HepG2 (cell line): ENCODE measurements around the gene TMEM187. TPM values are rescaled to one million over a fixed set of nuclear protein-coding genes. Genes with fewer than 3 reads are reported as not detected.

ENCODE experiments used
- BRCA1 ChIP-seq: sonication (generic); formaldehyde crosslinking; IDR thresholded peaks from 2 replicates; pipeline ENCODE4 v1.4.0; 2020; ENCODE audit warnings: missing genetic modification reagents
- ERF ChIP-seq: IDR thresholded peaks from 2 replicates; pipeline ENCODE4 v1.6.1; 2018; ENCODE audit warnings: missing biosample characterization, missing genetic modification reagents
- EZH2 ChIP-seq: conservative IDR thresholded peaks from 2 replicates; pipeline ENCODE4 v1.6.1; 2012; ENCODE audit warnings: mild to moderate bottlenecking, low read depth, low read length, moderate library complexity
- FOXP1 ChIP-seq, 2 experiments: fragments of 450-650 bp in 1 of 2; IDR thresholded peaks; 2 replicates each; pipeline ENCODE4 v1.6.1; 2017 to 2018; ENCODE audit warnings: antibody characterized with exemption in 1 of 2
- ISL2 ChIP-seq: sonication (generic); formaldehyde crosslinking; IDR thresholded peaks from 2 replicates; pipeline ENCODE4 v1.5.0; 2020; ENCODE audit warnings: missing genetic modification reagents
- KMT2B ChIP-seq: IDR thresholded peaks from 2 replicates; pipeline ENCODE4 v1.6.1; 2016; ENCODE audit warnings: missing genetic modification reagents, missing compliant biosample characterization
- NR2F6 ChIP-seq, 2 experiments: IDR thresholded peaks; 2 replicates each; pipeline ENCODE4 v1.6.1; 2016; ENCODE audit warnings: antibody characterized with exemption in 1 of 2, mild to moderate bottlenecking in 1 of 2
- SETDB1 ChIP-seq: sonication (generic); formaldehyde crosslinking; IDR thresholded peaks from 2 replicates; pipeline ENCODE4 v1.5.1; 2020; ENCODE audit warnings: missing genetic modification reagents, mild to moderate bottlenecking, borderline replicate concordance
- SOX6 ChIP-seq, 2 experiments: fragments of 450-650 bp in 1 of 2; sonication (generic) in 1 of 2; formaldehyde crosslinking in 1 of 2; IDR thresholded peaks; 2 replicates each; pipeline versions ENCODE4 v1.4.0 to v1.6.1; 2017 to 2020; ENCODE audit warnings: antibody characterized with exemption in 1 of 2, mild to moderate bottlenecking in 1 of 2, missing genetic modification reagents in 1 of 2
- ZBTB42 ChIP-seq: sonication (generic); formaldehyde crosslinking; IDR thresholded peaks from 2 replicates; pipeline ENCODE4 v1.5.0; 2020; ENCODE audit warnings: mild to moderate bottlenecking, missing genetic modification reagents
- ZFYVE20 ChIP-seq: sonication (generic); formaldehyde crosslinking; IDR thresholded peaks from 2 replicates; pipeline ENCODE4 v1.8.0; 2023; ENCODE audit warnings: low read depth, mild to moderate bottlenecking, moderate library complexity, missing genetic modification reagents, borderline replicate concordance
- ZNF326 ChIP-seq: sonication (generic); formaldehyde crosslinking; IDR thresholded peaks from 2 replicates; pipeline ENCODE4 v1.4.0; 2020; ENCODE audit warnings: missing genetic modification reagents, borderline replicate concordance
- ZNF343 ChIP-seq: sonication (generic); formaldehyde crosslinking; IDR thresholded peaks from 2 replicates; pipeline ENCODE4 v1.4.0; 2020; ENCODE audit warnings: mild to moderate bottlenecking, missing genetic modification reagents
- polyA plus RNA-seq, 8 experiments: library from polyadenylated mRNA; depleted of rRNA in 3 of 8; stranded (reverse) in 7 of 8; unstranded in 1 of 8; fragments of >200 nt; fragmentation: Illumina TruSeq in 4 of 8; extraction: Trizol in 4 of 8; gene quantifications; 2 replicates each; pipeline versions ENCODE4 v1.2.1 to v1.2.3, GENCODE V29; 2011 to 2016; ENCODE audit warnings: low read depth in 4 of 8, missing spikeins in 1 of 8, mixed read lengths in 1 of 8; ENCODE audit not compliant: insufficient read depth in 1 of 8
- total RNA-seq, 5 experiments: library from RNA; depleted of rRNA; stranded (reverse); fragments of >200 nt; fragmentation: Illumina TruSeq; extraction: Trizol; gene quantifications; 2 replicates each; pipeline ENCODE4 v1.2.3, GENCODE V29; 2016; ENCODE audit warnings: low read depth in 1 of 5
- TF ChIP-seq, protein P1 (sequence below): IDR thresholded peaks from 2 replicates; pipeline ENCODE4 v1.6.1; 2018; ENCODE audit warnings: missing genetic modification reagents, mild to moderate bottlenecking, missing compliant biosample characterization
- TF ChIP-seq, protein P2 (sequence below): sonication (generic); formaldehyde crosslinking; conservative IDR thresholded peaks from 2 replicates; pipeline ENCODE4 v1.8.0; 2022; ENCODE audit warnings: missing genetic modification reagents
- TF ChIP-seq, protein P3 (sequence below): sonication (generic); formaldehyde crosslinking; IDR thresholded peaks from 2 replicates; pipeline ENCODE4 v1.8.0; 2022; ENCODE audit warnings: missing genetic modification reagents, mild to moderate bottlenecking, borderline replicate concordance
- TF ChIP-seq, protein P4 (sequence below): sonication (generic); formaldehyde crosslinking; IDR thresholded peaks from 2 replicates; pipeline ENCODE4 v1.4.0; 2020; ENCODE audit warnings: low read depth, mild to moderate bottlenecking, missing genetic modification reagents
- TF ChIP-seq, protein P5 (sequence below), 2 experiments: sonication (generic) in 1 of 2; formaldehyde crosslinking in 1 of 2; IDR thresholded peaks; 2 replicates each; pipeline versions ENCODE4 v1.4.0 to v1.6.1; 2016 to 2020; ENCODE audit warnings: borderline replicate concordance in 1 of 2, low read depth in 1 of 2, mild to moderate bottlenecking in 1 of 2, missing genetic modification reagents in 1 of 2

The TMEM187 gene
- total and polyA plus RNA-seq, 2 of the 13 experiments (the other 11 are each of a cell fraction or from before 2014, with no cell fraction given): 2.2 to 6.2 TPM

DNA sequence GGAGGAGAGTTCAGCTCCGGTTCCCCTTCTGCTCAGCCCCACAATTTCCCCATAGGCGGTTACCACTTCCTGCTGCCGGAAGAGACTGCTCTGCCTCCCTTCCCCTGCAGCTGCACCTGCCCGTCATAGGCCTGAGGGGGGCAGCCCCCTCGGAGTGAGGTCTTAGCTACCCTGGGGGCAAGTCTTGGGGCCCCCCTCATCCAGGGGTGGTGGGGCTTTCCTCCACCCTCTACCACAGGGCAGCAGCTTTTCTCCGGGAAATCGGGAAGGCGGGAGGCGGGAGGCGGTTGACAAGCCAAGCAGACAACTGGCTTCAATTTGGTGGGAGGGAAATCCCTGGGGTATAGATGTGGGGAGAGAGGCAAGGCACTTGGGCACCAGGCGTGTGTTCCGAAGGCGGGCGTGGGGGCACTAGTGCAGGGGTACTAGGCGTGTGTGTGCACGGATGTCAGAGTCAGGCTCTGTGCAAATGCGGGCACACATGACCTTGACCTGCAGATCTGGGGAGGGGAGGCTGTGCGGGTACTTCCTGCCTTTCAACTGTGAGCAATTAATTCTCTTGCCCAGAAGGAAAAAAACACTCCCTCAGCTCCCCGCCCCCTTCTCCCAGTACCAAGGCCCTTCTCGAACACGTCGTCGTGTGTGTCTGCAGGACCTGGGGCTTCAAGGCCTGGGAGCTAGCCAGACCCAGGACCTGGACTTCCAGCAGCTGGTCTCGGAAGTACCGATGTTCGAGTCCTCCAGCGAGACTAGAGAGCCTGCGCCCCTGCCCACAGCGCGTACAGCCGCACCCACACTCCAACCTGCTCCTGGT, 45.5 kb upstream of the TMEM187 start (continued):
- TF ChIP-seq ZNF343 (CRISPR knock-in tag): no peak
- TF ChIP-seq, protein P1, sequence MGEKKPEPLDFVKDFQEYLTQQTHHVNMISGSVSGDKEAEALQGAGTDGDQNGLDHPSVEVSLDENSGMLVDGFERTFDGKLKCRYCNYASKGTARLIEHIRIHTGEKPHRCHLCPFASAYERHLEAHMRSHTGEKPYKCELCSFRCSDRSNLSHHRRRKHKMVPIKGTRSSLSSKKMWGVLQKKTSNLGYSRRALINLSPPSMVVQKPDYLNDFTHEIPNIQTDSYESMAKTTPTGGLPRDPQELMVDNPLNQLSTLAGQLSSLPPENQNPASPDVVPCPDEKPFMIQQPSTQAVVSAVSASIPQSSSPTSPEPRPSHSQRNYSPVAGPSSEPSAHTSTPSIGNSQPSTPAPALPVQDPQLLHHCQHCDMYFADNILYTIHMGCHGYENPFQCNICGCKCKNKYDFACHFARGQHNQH: peak; percentile 19; the same call in 1 of the 2 replicates
- TF ChIP-seq ZFYVE20 (CRISPR knock-in tag): no peak
- TF ChIP-seq, protein P2, sequence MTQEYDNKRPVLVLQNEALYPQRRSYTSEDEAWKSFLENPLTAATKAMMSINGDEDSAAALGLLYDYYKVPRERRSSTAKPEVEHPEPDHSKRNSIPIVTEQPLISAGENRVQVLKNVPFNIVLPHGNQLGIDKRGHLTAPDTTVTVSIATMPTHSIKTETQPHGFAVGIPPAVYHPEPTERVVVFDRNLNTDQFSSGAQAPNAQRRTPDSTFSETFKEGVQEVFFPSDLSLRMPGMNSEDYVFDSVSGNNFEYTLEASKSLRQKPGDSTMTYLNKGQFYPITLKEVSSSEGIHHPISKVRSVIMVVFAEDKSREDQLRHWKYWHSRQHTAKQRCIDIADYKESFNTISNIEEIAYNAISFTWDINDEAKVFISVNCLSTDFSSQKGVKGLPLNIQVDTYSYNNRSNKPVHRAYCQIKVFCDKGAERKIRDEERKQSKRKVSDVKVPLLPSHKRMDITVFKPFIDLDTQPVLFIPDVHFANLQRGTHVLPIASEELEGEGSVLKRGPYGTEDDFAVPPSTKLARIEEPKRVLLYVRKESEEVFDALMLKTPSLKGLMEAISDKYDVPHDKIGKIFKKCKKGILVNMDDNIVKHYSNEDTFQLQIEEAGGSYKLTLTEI (CRISPR knock-in tag): no peak
- no peak for TF ChIP-seq ISL2
- TF ChIP-seq EZH2: no peak
- TF ChIP-seq, protein P3, sequence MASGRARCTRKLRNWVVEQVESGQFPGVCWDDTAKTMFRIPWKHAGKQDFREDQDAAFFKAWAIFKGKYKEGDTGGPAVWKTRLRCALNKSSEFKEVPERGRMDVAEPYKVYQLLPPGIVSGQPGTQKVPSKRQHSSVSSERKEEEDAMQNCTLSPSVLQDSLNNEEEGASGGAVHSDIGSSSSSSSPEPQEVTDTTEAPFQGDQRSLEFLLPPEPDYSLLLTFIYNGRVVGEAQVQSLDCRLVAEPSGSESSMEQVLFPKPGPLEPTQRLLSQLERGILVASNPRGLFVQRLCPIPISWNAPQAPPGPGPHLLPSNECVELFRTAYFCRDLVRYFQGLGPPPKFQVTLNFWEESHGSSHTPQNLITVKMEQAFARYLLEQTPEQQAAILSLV (CRISPR knock-in tag): no peak
- TF ChIP-seq, protein P4, sequence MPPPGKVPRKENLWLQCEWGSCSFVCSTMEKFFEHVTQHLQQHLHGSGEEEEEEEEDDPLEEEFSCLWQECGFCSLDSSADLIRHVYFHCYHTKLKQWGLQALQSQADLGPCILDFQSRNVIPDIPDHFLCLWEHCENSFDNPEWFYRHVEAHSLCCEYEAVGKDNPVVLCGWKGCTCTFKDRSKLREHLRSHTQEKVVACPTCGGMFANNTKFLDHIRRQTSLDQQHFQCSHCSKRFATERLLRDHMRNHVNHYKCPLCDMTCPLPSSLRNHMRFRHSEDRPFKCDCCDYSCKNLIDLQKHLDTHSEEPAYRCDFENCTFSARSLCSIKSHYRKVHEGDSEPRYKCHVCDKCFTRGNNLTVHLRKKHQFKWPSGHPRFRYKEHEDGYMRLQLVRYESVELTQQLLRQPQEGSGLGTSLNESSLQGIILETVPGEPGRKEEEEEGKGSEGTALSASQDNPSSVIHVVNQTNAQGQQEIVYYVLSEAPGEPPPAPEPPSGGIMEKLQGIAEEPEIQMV (CRISPR knock-in tag): no peak
- TF ChIP-seq NR2F6 (IDR thresholded peaks at IDR 0.05): peak; percentile 85
- peak; percentile 92 for TF ChIP-seq NR2F6 (CRISPR knock-in tag; IDR thresholded peaks at IDR 0.05)
- no peak for TF ChIP-seq SOX6 (IDR thresholded peaks at IDR 0.05)
- peak; percentile 24; the same call in 1 of the 2 replicates for TF ChIP-seq SOX6 (CRISPR knock-in tag; IDR thresholded peaks at IDR 0.05)
- TF ChIP-seq ZBTB42 (CRISPR knock-in tag): no peak
- TF ChIP-seq ZNF326 (CRISPR knock-in tag): no peak
- no peak for TF ChIP-seq SETDB1
- no peak for TF ChIP-seq BRCA1
- no peak for TF ChIP-seq ERF (CRISPR knock-in tag)
- TF ChIP-seq KMT2B: no peak
- no peak for TF ChIP-seq FOXP1 (IDR thresholded peaks at IDR 0.05)
- TF ChIP-seq FOXP1 (CRISPR knock-in tag; IDR thresholded peaks at IDR 0.05): no peak
- TF ChIP-seq, protein P5, sequence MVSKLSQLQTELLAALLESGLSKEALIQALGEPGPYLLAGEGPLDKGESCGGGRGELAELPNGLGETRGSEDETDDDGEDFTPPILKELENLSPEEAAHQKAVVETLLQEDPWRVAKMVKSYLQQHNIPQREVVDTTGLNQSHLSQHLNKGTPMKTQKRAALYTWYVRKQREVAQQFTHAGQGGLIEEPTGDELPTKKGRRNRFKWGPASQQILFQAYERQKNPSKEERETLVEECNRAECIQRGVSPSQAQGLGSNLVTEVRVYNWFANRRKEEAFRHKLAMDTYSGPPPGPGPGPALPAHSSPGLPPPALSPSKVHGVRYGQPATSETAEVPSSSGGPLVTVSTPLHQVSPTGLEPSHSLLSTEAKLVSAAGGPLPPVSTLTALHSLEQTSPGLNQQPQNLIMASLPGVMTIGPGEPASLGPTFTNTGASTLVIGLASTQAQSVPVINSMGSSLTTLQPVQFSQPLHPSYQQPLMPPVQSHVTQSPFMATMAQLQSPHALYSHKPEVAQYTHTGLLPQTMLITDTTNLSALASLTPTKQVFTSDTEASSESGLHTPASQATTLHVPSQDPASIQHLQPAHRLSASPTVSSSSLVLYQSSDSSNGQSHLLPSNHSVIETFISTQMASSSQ (IDR thresholded peaks at IDR 0.05; ENCODE audit: low read depth): no peak
- TF ChIP-seq, protein P5 (CRISPR knock-in tag; IDR thresholded peaks at IDR 0.05; ENCODE audit: borderline replicate concordance): no peak; the same call in 1 of the 2 replicates
